ENCODE data around the gene PRPF31. TPM values are rescaled to one million over a fixed set of nuclear protein-coding genes. Genes with fewer than 3 reads are reported as not detected.
"Not testable (repeated sequence)": the region's sequence is repeated elsewhere in the genome, so short reads cannot be mapped to it uniquely, and the experiment has no call there.

The PRPF31 gene
- total and polyA plus RNA-seq, 4 donors = 33.8 to 71.2 (median 45.9) TPM

DNA sequence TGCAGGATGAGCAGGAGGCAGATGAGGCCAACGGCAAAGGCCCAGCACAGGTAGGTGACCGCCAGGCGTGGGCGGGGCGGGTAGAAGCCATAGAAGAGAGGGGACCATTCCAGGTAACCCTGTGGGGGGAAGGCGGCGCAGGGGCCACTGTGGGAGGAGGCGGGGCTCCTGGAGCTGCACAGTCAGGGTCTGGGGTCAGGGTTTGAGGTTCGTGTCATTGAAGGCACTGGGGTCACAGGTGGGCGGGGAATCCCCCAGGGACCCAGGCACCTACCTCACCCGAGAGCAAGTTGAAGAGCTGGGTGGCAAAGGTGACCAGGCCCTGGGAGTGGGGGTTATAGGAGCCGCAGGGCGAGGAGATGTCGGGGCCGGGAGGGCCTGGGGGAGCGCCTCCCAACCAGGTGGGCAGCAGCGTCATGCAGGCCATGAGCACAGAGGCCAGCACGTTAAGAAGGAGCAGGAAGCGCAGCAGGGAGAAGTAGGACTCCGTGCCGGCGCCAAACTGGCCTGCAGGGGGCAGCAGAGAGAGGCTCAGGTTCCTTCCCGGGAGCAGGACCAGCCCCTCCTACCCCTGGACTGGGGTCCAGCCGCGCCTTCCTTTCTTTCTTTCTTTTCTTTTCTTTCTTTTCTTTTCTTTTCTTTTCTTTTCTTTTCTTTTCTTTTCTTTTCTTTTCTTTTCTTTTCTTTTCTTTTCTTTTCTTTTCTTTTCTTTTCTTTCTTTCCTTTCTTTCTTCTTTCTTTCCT is 52.8 kb downstream of the PRPF31 start:
- intact Hi-C loops (cut with DNase I) = loop anchor here (2.0 to 5.0 kb wide), 2 partner anchors 34 to 62 kb away; partner anchors contain the start of gene RPS9 (in 1 of the 2)
- WGBS, 2 donors = 19 to 26% methylated on average over 25 of the region's 25 CpGs
- no peaks in the 10 kb centered on the region for H3K27me3 ChIP-seq (ENCODE audit: control insufficient read depth in 1 of 2, insufficient read depth in 2 of 2, low read length in 1 of 2)

DNA sequence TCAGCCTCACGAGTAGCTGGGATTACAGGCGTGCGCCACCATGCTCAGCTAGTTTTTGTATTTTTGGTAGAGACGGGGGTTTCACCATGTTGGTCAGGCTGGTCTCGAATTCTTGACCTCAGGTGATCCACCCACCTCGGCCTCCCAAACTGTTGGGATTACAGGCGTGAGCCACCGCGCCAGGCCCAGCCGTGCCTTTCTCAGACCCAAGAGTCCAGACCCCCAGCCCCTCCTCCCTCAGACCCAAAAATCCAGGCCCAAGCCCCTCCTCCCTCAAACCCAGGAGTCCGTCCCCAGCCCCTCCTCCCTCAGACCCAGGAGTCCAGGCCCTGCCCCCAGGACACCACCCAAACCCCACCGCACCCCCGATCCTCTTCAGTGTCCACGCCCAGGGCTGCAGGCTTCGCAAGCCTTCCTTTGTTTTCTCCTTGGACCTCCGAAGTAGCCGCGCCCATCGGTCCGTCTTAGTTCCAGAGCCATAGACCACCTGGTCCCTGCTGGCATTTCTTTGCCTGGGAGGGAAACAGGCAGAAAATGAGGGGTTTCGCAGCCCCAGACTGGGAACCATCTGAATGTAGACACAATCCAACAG is 53.7 kb downstream of the PRPF31 start:
- H3K27ac ChIP-seq (ENCODE audit: low read depth in 1 of 2, low read length in 2 of 2) = no peak overlapping the region
- H3K9me3 ChIP-seq (ENCODE audit: control insufficient read depth, low read length) = no peaks in the 10 kb centered on the region
- H3K36me3 ChIP-seq (ENCODE audit: control insufficient read depth in 1 of 2, insufficient read depth in 2 of 2, low read length in 1 of 2) = no peaks in the 10 kb centered on the region
- H3K4me1 ChIP-seq (ENCODE audit: control insufficient read depth in 1 of 2, insufficient read depth in 2 of 2, low read length in 2 of 2) = no peaks in the 10 kb centered on the region
- no peak for DNase-seq
- no peak for ATAC-seq (ENCODE audit: low FRiP score)
- H3K27me3 ChIP-seq (ENCODE audit: control insufficient read depth in 1 of 2, insufficient read depth in 2 of 2, low read length in 1 of 2) = no peaks in the 10 kb centered on the region
- intact Hi-C loops (cut with DNase I) = loop anchor here (1.0 to 5.0 kb wide), 3 partner anchors 33 to 62 kb away; partner anchors contain the start of gene RPS9 (in 1 of the 2)
- no peak overlapping the region for H3K4me3 ChIP-seq (ENCODE audit: low read length in 2 of 2)
- WGBS, 2 donors = 89% methylated on average over 21 of the region's 21 CpGs

More for the DNA sequence above, 52.8 kb downstream of the PRPF31 start:
- ATAC-seq (ENCODE audit: low FRiP score) (peak; percentile 92), DNase-seq (peak; percentile 95 to 99)
- Histone ChIP-seq H3K4me3 (ENCODE audit: low read length in 2 of 2) (no peak overlapping the region), H3K36me3 (ENCODE audit: control insufficient read depth in 1 of 2, insufficient read depth in 2 of 2, low read length in 1 of 2) (no peaks in the 10 kb centered on the region), H3K27ac (ENCODE audit: low read depth in 1 of 2, low read length in 2 of 2) (no peak overlapping the region), H3K4me1 (ENCODE audit: control insufficient read depth in 1 of 2, insufficient read depth in 2 of 2, low read length in 2 of 2) (no peaks in the 10 kb centered on the region), H3K9me3 (ENCODE audit: control insufficient read depth, low read length) (no peaks in the 10 kb centered on the region)

DNA sequence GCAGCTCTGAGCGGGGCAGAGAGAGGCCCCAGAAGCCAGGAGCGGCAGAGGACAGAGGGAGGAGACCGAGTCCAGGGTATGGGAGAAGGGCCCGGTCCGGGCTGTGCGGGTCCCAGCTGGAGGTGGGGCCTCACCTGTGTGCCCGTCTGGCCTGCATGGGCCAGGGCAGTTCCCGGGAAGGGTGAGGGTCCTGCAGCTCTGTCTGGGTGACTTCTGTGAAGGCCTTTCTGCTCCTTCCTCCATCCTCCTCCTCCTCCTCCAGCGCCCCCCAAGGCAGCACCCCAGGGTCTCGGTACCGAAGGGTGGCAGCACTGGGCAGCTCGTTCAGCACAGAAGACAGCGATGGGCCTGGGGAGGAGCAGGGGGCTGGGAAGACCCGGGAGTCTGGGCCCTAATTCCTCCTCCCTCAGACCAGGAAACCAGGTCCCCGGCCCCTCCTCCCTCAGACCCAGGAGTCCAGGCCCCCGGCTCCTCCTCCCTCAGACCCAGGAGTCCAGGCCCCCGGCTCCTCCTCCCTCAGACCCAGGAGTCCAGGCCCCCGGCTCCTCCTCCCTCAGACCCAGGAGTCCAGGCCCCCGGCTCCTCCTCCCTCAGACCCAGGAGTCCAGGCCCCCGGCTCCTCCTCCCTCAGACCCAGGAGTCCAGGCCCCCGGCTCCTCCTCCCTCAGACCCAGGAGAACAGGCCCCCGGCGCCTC is 56.3 kb downstream of the PRPF31 start:
- H3K4me1 ChIP-seq (ENCODE audit: control insufficient read depth in 1 of 2, insufficient read depth in 2 of 2, low read length in 2 of 2); H3K27me3 ChIP-seq (ENCODE audit: control insufficient read depth in 1 of 2, insufficient read depth in 2 of 2, low read length in 1 of 2); H3K4me3 ChIP-seq (ENCODE audit: low read length in 2 of 2); intact Hi-C loops (cut with DNase I); H3K27ac ChIP-seq (ENCODE audit: low read depth in 1 of 2, low read length in 2 of 2); H3K36me3 ChIP-seq (ENCODE audit: control insufficient read depth in 1 of 2, insufficient read depth in 2 of 2, low read length in 1 of 2); DNase-seq; ATAC-seq (ENCODE audit: low FRiP score); H3K9me3 ChIP-seq (ENCODE audit: control insufficient read depth, low read length): not testable (repeated sequence)
- 62 to 73% methylated on average over 12 to 20 of the region's 23 CpGs for WGBS, 2 donors

DNA sequence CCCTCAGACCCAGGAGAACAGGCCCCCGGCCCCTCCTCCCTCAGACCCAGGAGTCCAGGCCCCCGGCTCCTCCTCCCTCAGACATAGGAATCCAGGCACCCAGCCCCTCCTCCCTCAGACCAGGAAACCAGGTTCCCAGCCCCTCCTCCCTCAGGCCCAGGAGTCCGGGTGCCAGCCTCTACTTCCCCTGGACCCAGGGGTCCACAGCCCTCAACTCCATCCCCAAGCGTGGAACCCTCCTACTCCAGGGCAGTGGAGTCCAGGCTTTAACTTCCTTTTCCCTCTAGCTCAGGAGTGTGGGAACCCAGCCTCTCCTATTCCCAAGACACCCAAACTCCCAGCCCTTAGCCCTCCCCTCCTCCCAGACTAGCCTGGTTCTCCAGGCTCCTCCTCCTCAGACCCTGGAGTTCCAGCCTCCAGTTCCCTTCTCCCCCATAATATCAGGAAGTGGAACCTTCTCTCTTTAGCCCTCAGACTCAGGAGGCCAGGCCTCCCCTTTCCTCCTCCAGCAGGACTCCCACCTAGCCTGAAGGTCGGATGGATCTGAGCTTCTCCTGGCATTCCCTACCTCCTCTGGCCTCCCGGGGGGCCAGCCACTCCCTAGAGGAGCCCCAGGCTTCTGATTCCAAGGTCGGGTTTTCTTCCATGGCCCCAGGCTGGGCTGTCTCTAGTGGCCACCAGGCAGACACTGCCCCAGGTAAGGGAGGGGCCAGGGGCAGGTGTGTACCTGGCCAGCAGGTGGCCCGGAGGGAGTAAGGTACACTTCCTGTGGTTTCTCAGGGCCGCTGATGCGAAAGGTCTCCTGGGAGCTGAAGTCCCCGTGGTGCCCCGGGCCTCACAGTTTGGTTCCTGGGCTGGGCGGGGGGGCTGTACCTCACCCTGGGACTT is 57.2 kb downstream of the PRPF31 start, which contains the start of gene TMC4:
Gene TMC4 (minus strand): TSS at position 690 of the 888 bp plus-strand sequence. CDS start 43 bp downstream, at position 647.
- H3K36me3 ChIP-seq (ENCODE audit: control insufficient read depth in 1 of 2, insufficient read depth in 2 of 2, low read length in 1 of 2) = no peaks in the 10 kb centered on the region
- DNase-seq = no peak
- no peaks in the 10 kb centered on the region for H3K27me3 ChIP-seq (ENCODE audit: control insufficient read depth in 1 of 2, insufficient read depth in 2 of 2, low read length in 1 of 2)
- no peaks in the 10 kb centered on the region for H3K9me3 ChIP-seq (ENCODE audit: control insufficient read depth, low read length)
- 9% methylated on average over 13 of the region's 13 CpGs for WGBS, 2 donors
- no peaks in the 10 kb centered on the region for H3K4me1 ChIP-seq (ENCODE audit: control insufficient read depth in 1 of 2, insufficient read depth in 2 of 2, low read length in 2 of 2)
- no peak within 1 kb of the TSS for H3K27ac ChIP-seq (ENCODE audit: low read depth in 1 of 2, low read length in 2 of 2)
- intact Hi-C loops (cut with DNase I) = no loop called here
- H3K4me3 ChIP-seq (ENCODE audit: low read length in 2 of 2) = no peak within 1 kb of the TSS
- no peak for ATAC-seq (ENCODE audit: low FRiP score)

DNA sequence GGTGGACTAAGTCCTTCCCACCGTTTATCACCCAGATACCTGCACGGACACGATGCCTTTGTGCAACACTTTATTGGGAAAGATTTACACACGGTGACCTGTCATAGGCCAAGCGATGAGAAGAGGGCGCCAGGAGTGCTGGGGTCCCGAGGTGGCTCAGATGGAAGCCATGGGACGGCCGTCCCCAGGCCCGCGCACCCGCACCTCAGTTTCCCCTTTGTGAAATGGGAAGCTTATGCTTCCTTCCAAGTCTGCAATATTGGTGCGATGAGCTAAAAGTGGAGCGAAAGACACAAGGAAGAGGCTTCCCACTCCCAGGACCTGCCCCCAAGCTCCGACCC is 57.8 kb downstream of the PRPF31 start:
- Histone ChIP-seq H3K27ac (ENCODE audit: low read depth in 1 of 2, low read length in 2 of 2) (no peak overlapping the region), H3K4me1 (ENCODE audit: control insufficient read depth in 1 of 2, insufficient read depth in 2 of 2, low read length in 2 of 2) (no peaks in the 10 kb centered on the region), H3K9me3 (ENCODE audit: control insufficient read depth, low read length) (no peaks in the 10 kb centered on the region), H3K36me3 (ENCODE audit: control insufficient read depth in 1 of 2, insufficient read depth in 2 of 2, low read length in 1 of 2) (no peaks in the 10 kb centered on the region), H3K4me3 (ENCODE audit: low read length in 2 of 2) (no peak overlapping the region), H3K27me3 (ENCODE audit: control insufficient read depth in 1 of 2, insufficient read depth in 2 of 2, low read length in 1 of 2) (no peaks in the 10 kb centered on the region)
- intact Hi-C loops (cut with DNase I) = no loop called here
- DNase-seq = no peak
- ATAC-seq (ENCODE audit: low FRiP score) = no peak
- 41 to 46% methylated on average over 15 of the region's 15 CpGs for WGBS, 2 donors

DNA sequence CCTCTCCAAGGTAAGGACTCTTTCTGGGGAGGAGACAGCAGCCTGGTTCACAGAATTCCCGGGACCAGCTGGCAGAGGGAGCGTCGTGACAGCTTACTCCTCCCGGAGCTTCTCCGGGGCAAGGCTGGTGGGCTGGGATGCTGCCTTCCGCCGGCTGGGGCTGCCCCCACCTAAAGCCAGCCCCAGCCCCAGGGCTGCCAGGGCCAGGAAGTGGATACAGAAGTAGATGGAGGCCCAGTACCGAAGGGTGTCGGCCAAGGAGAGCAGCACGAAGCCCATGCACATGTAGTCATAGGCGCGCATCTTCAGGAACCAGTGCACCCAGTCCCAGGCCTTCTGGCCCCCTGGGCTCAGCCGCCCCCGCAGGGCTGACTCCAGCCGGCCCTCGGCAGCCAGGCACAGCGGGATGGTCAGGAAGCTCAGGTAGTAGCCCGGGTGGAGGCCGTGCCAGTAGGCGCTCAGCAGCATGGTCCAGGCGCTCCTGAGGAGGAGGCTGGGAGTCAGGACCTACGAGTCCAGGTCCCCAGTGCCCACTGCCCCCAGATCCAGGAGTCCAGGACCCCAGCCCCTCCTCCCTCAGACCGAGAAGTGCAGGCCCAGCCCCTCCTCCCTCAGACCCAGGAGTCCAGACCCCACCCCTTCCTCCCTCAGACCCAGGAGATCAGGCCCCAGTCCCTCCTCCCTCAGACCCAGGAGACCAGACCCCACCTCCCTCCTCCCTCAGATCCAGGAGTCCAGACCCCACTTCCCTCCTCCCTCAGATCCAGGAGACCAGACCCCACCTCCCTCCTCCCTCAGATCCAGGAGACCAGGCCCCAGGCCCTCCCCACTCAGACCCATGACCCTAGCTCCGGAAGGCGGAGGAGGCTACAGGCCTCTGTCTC is 58.6 kb downstream of the PRPF31 start:
- H3K36me3 ChIP-seq (ENCODE audit: control insufficient read depth in 1 of 2, insufficient read depth in 2 of 2, low read length in 1 of 2) = no peaks in the 10 kb centered on the region
- H3K9me3 ChIP-seq (ENCODE audit: control insufficient read depth, low read length) = no peaks in the 10 kb centered on the region
- no peak for ATAC-seq (ENCODE audit: low FRiP score)
- DNase-seq = no peak
- no peak overlapping the region for H3K27ac ChIP-seq (ENCODE audit: low read depth in 1 of 2, low read length in 2 of 2)
- no peak overlapping the region for H3K4me3 ChIP-seq (ENCODE audit: low read length in 2 of 2)
- WGBS, 2 donors = 74 to 79% methylated on average over 25 of the region's 25 CpGs
- H3K4me1 ChIP-seq (ENCODE audit: control insufficient read depth in 1 of 2, insufficient read depth in 2 of 2, low read length in 2 of 2) = no peaks in the 10 kb centered on the region
- no peaks in the 10 kb centered on the region for H3K27me3 ChIP-seq (ENCODE audit: control insufficient read depth in 1 of 2, insufficient read depth in 2 of 2, low read length in 1 of 2)
- intact Hi-C loops (cut with DNase I) = no loop called here

DNA sequence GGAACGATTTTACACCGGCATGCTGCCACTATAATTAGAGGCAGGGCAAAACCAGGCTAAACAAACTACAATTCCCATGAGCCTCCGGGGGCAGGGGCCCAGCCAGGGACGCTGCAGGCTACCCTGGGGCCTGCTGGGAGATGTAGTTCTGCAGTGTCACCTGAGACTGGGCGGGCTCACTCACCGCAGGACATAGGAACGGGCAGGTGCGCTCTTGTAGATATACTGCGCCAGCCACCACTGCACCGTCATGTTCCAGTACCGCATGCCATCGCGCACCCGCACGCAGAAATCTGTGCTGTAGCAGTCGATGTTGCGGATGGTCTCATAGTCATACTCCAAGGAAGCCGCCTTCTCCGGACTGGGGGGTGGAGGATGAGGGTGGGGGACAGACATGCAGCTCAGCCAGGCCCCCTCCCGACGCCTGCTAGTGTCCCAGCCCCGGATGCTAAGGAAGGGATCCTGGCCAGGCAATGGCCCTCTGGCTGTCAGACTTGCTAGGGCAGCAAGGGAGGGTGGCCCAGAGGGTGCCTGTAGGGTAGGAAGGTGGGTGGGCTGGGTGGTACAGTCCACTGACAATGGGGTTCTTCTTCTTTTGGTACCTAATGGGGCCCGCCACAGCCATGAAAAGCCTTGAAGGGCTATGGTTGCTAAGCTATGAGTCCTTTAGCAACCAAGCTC is 63.2 kb downstream of the PRPF31 start:
- Histone ChIP-seq H3K27me3 (ENCODE audit: control insufficient read depth in 1 of 2, insufficient read depth in 2 of 2, low read length in 1 of 2) (no peaks in the 10 kb centered on the region), H3K4me1 (ENCODE audit: control insufficient read depth in 1 of 2, insufficient read depth in 2 of 2, low read length in 2 of 2) (no peaks in the 10 kb centered on the region), H3K36me3 (ENCODE audit: control insufficient read depth in 1 of 2, insufficient read depth in 2 of 2, low read length in 1 of 2) (peaks cover 0 to 2% of the 10 kb centered on the region in 2 donors), H3K27ac (ENCODE audit: low read depth in 1 of 2, low read length in 2 of 2) (no peak overlapping the region), H3K4me3 (ENCODE audit: low read length in 2 of 2) (no peak overlapping the region), H3K9me3 (ENCODE audit: control insufficient read depth, low read length) (no peaks in the 10 kb centered on the region)
- DNase-seq (peak in 1 of 2 donors; percentile 47), ATAC-seq (ENCODE audit: low FRiP score) (peak; percentile 61)
- intact Hi-C loops (cut with DNase I) = no loop called here
- 65 to 67% methylated on average over 23 of the region's 23 CpGs for WGBS, 2 donors

Data from aorta (tissue), 5 donors.